Measurements from ENCODE around the gene GIPR. TPM values are rescaled to one million over a fixed set of nuclear protein-coding genes. Genes with fewer than 3 reads are reported as not detected.

The GIPR gene
- total and polyA plus RNA-seq, 2 experiments from 2014 or later: 0.42 to 1.2 TPM

- TF ChIP-seq, protein P1, sequence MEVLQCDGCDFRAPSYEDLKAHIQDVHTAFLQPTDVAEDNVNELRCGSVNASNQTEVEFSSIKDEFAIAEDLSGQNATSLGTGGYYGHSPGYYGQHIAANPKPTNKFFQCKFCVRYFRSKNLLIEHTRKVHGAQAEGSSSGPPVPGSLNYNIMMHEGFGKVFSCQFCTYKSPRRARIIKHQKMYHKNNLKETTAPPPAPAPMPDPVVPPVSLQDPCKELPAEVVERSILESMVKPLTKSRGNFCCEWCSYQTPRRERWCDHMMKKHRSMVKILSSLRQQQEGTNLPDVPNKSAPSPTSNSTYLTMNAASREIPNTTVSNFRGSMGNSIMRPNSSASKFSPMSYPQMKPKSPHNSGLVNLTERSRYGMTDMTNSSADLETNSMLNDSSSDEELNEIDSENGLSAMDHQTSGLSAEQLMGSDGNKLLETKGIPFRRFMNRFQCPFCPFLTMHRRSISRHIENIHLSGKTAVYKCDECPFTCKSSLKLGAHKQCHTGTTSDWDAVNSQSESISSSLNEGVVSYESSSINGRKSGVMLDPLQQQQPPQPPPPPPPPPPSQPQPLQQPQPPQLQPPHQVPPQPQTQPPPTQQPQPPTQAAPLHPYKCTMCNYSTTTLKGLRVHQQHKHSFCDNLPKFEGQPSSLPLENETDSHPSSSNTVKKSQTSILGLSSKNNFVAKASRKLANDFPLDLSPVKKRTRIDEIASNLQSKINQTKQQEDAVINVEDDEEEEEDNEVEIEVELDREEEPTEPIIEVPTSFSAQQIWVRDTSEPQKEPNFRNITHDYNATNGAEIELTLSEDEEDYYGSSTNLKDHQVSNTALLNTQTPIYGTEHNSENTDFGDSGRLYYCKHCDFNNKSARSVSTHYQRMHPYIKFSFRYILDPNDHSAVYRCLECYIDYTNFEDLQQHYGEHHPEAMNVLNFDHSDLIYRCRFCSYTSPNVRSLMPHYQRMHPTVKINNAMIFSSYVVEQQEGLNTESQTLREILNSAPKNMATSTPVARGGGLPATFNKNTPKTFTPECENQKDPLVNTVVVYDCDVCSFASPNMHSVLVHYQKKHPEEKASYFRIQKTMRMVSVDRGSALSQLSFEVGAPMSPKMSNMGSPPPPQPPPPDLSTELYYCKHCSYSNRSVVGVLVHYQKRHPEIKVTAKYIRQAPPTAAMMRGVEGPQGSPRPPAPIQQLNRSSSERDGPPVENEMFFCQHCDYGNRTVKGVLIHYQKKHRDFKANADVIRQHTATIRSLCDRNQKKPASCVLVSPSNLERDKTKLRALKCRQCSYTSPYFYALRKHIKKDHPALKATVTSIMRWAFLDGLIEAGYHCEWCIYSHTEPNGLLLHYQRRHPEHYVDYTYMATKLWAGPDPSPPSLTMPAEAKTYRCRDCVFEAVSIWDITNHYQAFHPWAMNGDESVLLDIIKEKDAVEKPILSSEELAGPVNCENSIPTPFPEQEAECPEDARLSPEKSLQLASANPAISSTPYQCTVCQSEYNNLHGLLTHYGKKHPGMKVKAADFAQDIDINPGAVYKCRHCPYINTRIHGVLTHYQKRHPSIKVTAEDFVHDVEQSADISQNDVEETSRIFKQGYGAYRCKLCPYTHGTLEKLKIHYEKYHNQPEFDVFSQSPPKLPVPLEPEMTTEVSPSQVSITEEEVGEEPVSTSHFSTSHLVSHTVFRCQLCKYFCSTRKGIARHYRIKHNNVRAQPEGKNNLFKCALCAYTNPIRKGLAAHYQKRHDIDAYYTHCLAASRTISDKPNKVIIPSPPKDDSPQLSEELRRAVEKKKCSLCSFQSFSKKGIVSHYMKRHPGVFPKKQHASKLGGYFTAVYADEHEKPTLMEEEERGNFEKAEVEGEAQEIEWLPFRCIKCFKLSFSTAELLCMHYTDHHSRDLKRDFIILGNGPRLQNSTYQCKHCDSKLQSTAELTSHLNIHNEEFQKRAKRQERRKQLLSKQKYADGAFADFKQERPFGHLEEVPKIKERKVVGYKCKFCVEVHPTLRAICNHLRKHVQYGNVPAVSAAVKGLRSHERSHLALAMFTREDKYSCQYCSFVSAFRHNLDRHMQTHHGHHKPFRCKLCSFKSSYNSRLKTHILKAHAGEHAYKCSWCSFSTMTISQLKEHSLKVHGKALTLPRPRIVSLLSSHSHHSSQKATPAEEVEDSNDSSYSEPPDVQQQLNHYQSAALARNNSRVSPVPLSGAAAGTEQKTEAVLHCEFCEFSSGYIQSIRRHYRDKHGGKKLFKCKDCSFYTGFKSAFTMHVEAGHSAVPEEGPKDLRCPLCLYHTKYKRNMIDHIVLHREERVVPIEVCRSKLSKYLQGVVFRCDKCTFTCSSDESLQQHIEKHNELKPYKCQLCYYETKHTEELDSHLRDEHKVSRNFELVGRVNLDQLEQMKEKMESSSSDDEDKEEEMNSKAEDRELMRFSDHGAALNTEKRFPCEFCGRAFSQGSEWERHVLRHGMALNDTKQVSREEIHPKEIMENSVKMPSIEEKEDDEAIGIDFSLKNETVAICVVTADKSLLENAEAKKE (CRISPR knock-in tag; IDR thresholded peaks at IDR 0.05): no peak
Observed at GRCh38 chr19:45645631-45646344, 22.2 kb upstream of the GIPR start (continued).

DNA sequence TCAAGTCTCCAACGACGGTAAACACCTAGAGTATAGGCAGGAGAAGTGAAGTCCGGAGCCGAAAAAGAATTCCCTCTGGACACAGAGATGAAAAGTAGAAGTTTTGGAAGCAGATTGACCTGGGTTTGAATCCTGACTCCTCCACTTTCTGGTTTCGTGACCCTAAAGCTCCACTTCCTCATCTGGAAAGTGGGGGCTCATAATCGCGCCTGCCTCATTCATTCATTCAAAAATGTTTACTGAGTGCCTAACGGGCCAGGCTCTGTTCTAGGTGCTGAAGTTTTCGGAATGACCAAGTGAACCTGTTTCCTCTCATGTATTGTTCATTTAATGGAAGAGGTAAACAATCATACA is 21.7 kb upstream of the GIPR start:
- Mint-ChIP-seq H3K36me3 (ENCODE audit: low read depth) (peaks cover 3% of the 10 kb centered on the region; the same call in 1 of the 3 replicates), H3K4me1 (peaks cover 29% of the 10 kb centered on the region), H3K27ac (no peak overlapping the region), H3K9me3 (peaks cover 21% of the 10 kb centered on the region; the same call in 2 of the 3 replicates), H3K27me3 (ENCODE audit: insufficient read depth, low read depth, poor library complexity) (peaks cover 34% of the 10 kb centered on the region), H3K4me3 (peak overlapping the region; percentile 79)
- H3K4me3 ChIP-seq: peak overlapping the region; percentile 90
- H3K27me3 ChIP-seq (ENCODE audit: insufficient read depth): peaks cover 18% of the 10 kb centered on the region
- peak overlapping the region; percentile 50 for H3K4me2 ChIP-seq
- peaks cover 19% of the 10 kb centered on the region for H3F3A ChIP-seq (replicated peaks; ENCODE audit: low read depth)
- no peaks in the 10 kb centered on the region for H3K79me2 ChIP-seq (replicated peaks; ENCODE audit: insufficient read depth)
- no peak for ATAC-seq
- H2AFZ ChIP-seq: peak overlapping the region; percentile 77; the same call in 1 of the 2 replicates
- no peaks in the 10 kb centered on the region for H3K36me3 ChIP-seq (ENCODE audit: insufficient read depth)
- peaks cover 27% of the 10 kb centered on the region for H3K4me1 ChIP-seq (ENCODE audit: insufficient read depth)
- no peaks in the 10 kb centered on the region for H3K9me2 ChIP-seq (ENCODE audit: insufficient read depth)
- TF ChIP-seq, protein P1 (CRISPR knock-in tag; IDR thresholded peaks at IDR 0.05): no peak
- peak; percentile 35 for TF ChIP-seq REST (IDR thresholded peaks at IDR 0.05; ENCODE audit: unreplicated experiment)
- no peak for DNase-seq (ENCODE audit: low spot score)
- H4K20me1 ChIP-seq (replicated peaks; ENCODE audit: insufficient read depth): no peaks in the 10 kb centered on the region
- no peak overlapping the region for H3K27ac ChIP-seq (ENCODE audit: low read depth)

Measured in GM23338 (cell line).